Prostate gland (tissue), 2 donors: ENCODE data around the gene AP1G2. TPM values are rescaled to one million over a fixed set of nuclear protein-coding genes. Genes with fewer than 3 reads are reported as not detected.

ENCODE experiments used
- DNase-seq: peaks from one replicate; pipeline ENCODE4 v3.0.0-alpha.2; 2019; ENCODE audit warnings: low spot score
- H3K27ac ChIP-seq, 2 donors: fragments of 200-600 bp; sonication (generic); 2 replicates each; pipeline ENCODE4 v1.5.1; 2017 to 2019
- H3K27me3 ChIP-seq: fragments of 200-600 bp; sonication (generic); replicated peaks from 2 replicates; pipeline ENCODE4 v1.5.1; 2019; ENCODE audit not compliant: insufficient read depth
- H3K36me3 ChIP-seq, 2 donors: fragments of 200-600 bp; sonication (generic); 1 replicate in 1 of 2; 2 replicates in 1 of 2; pipeline versions ENCODE4 v1.5.1 to v1.8.1; 2017 to 2019
- H3K4me1 ChIP-seq: fragments of 200-600 bp; sonication (generic); replicated peaks from 2 replicates; pipeline ENCODE4 v1.5.1; 2019
- H3K4me3 ChIP-seq, 2 donors: fragments of 200-600 bp; sonication (generic); 2 replicates each; pipeline ENCODE4 v1.5.1; 2017 to 2019
- H3K9me3 ChIP-seq: fragments of 200-600 bp; sonication (generic); 2 replicates; pipeline ENCODE4 v1.5.1; 2017
- CTCF ChIP-seq, 4 experiments: fragments of 200-600 bp in 2 of 4; fragments of 450-650 bp in 2 of 4; sonication (generic) in 2 of 4; IDR thresholded peaks; 1 replicate in 3 of 4; 2 replicates in 1 of 4; pipeline ENCODE4 v1.5.1; 2016 to 2019; ENCODE audit warnings: antibody characterized with exemption in 4 of 4, mild to moderate bottlenecking in 2 of 4, moderate library complexity in 2 of 4
- POLR2A ChIP-seq: fragments of 450-650 bp; IDR thresholded peaks from one replicate; pipeline ENCODE4 v1.6.1; 2016; ENCODE audit warnings: antibody characterized with exemption, mild to moderate bottlenecking
- POLR2AphosphoS5 ChIP-seq: sonication (generic); formaldehyde crosslinking; IDR thresholded peaks from one replicate; pipeline ENCODE4 v1.6.1; 2017; ENCODE audit warnings: antibody characterized with exemption
- WGBS: methylation state at CpG from one replicate; pipeline ENCODE4 v1.1.5; 2018; 5-methylcytosine and 5-hydroxymethylcytosine counted together
- intact Hi-C: fragments of 100-400 bp; cut with DNase I; formaldehyde crosslinking; loops from one replicate; pipeline ENCODE4 v1.14.2; 2022
- total RNA-seq, 2 donors: library from RNA; depleted of rRNA; stranded (reverse); fragments of >200 nt; gene quantifications; one replicate each; pipeline ENCODE4 v1.1.0, GENCODE V29; 2016

AP1G2 gene
- 100 to 1,000 TPM in 1 of 2 donors, 10 to 100 TPM in 1; 95.3 to 134 TPM for total RNA-seq

GRCh38 chr14:23567186-23568020 lies at the start of gene AP1G2:
Gene AP1G2, minus strand, starts transcription at chr14:23567791. Its CDS starts 477 bp downstream, at chr14:23567314.
- Histone ChIP-seq H3K9me3 (no peaks in the 10 kb centered on the region), H3K27ac (peak within 1 kb of the TSS; percentile 83 to 90), H3K36me3 (no peaks in the 10 kb centered on the region), H3K4me3 (peak within 1 kb of the TSS; percentile 51 to 57), H3K4me1 (no peaks in the 10 kb centered on the region), H3K27me3 (no peaks in the 10 kb centered on the region)
- TF ChIP-seq POLR2AphosphoS5, result peak; percentile 73
- peak; percentile 75 for TF ChIP-seq POLR2A
- TF ChIP-seq CTCF (IDR thresholded peaks at IDR 0.05), result peak in 1 of 4 experiments; percentile 11
- peak; percentile 85 for DNase-seq
- WGBS, result 2% methylated on average over 53 of the region's 53 CpGs
- intact Hi-C loops, result loop anchor here (10.0 kb wide), 1 partner anchor 243 kb away; the partner anchor contains the start of gene PABPN1

- no peak overlapping the region for H3K4me3 ChIP-seq
- intact Hi-C loops, result no loop called here
- WGBS, result 65% methylated on average over 5 of the region's 5 CpGs
- no peaks in the 10 kb centered on the region for H3K36me3 ChIP-seq
- H3K4me1 ChIP-seq, result no peaks in the 10 kb centered on the region
- no peaks in the 10 kb centered on the region for H3K9me3 ChIP-seq
- no peak overlapping the region for H3K27ac ChIP-seq
- no peaks in the 10 kb centered on the region for H3K27me3 ChIP-seq
- no peak for TF ChIP-seq CTCF (IDR thresholded peaks at IDR 0.05)
- TF ChIP-seq POLR2A, result no peak
- TF ChIP-seq POLR2AphosphoS5, result no peak
- DNase-seq, result no peak
These were observed 48.3 kb upstream of the AP1G2 start for GRCh38 chr14:23615856-23616255.

- DNase-seq, result no peak
- intact Hi-C loops, result no loop called here
- Histone ChIP-seq H3K4me3 (no peak overlapping the region), H3K9me3 (no peaks in the 10 kb centered on the region), H3K27ac (no peak overlapping the region), H3K27me3 (no peaks in the 10 kb centered on the region), H3K4me1 (no peaks in the 10 kb centered on the region), H3K36me3 (no peaks in the 10 kb centered on the region)
- no peak for TF ChIP-seq POLR2AphosphoS5
- TF ChIP-seq CTCF (IDR thresholded peaks at IDR 0.05), result no peak
- TF ChIP-seq POLR2A, result no peak
- WGBS, result 62% methylated on average over 2 of the region's 2 CpGs
These were observed 46.8 kb upstream of the AP1G2 start for GRCh38 chr14:23614395-23614828.

GRCh38 chr14:23613242-23614070 lies 45.9 kb upstream of the AP1G2 start:
- Histone ChIP-seq H3K4me3 (no peak overlapping the region), H3K4me1 (no peaks in the 10 kb centered on the region), H3K9me3 (no peaks in the 10 kb centered on the region), H3K27me3 (no peaks in the 10 kb centered on the region), H3K36me3 (no peaks in the 10 kb centered on the region), H3K27ac (no peak overlapping the region)
- whole genome bisulfite sequencing, result 81% methylated on average over 6 of the region's 6 CpGs
- no peak for DNase-seq
- intact Hi-C loops, result no loop called here
- TF ChIP-seq POLR2A (no peak), CTCF (IDR thresholded peaks at IDR 0.05) (no peak), POLR2AphosphoS5 (no peak)
